GM23248 (cell line): ENCODE results near the gene UST.

ENCODE experiments used
- EZH2 ChIP-seq: fragments of 200-600 bp; sonication (generic); IDR thresholded peaks from 2 replicates; pipeline ENCODE4 v1.6.1; 2018; ENCODE audit warnings: antibody characterized with exemption, mild to moderate bottlenecking; ENCODE audit not compliant: insufficient read depth, poor library complexity, severe bottlenecking
- EZH2phosphoT487 ChIP-seq: fragments of 200-600 bp; sonication (generic); IDR thresholded peaks from 2 replicates; pipeline ENCODE4 v1.6.1; 2018; ENCODE audit warnings: antibody characterized with exemption, moderate library complexity, mild to moderate bottlenecking, low read depth; ENCODE audit not compliant: insufficient read depth

GRCh38 chr6:148850964-148851363 is 104.1 kb downstream of the UST start:
- TF ChIP-seq EZH2, result no peak
- TF ChIP-seq EZH2phosphoT487, result no peak
